Heart right ventricle (tissue), 16 donors: ENCODE measurements around the gene EIPR1. TPM values are rescaled to one million over a fixed set of nuclear protein-coding genes. Genes with fewer than 3 reads are reported as not detected.
A peak's percentile ranks its signal among the peaks of the same experiment; 100 is the strongest.

Source experiments
- ATAC-seq, 8 donors: fragments of 200-7000 bp; cut with Tn5 transposase; one replicate each; pipeline ENCODE4 v1.9.1; 2020; ENCODE audit warnings: mild to moderate bottlenecking in 8 of 8, moderate library complexity in 8 of 8, moderate number of reproducible peaks in 1 of 8
- DNase-seq, 2 donors: peaks; one replicate each; pipeline ENCODE4 v3.0.0-alpha.2; 2020
- H3K27ac ChIP-seq, 10 donors: fragments of 200-600 bp; sonication (generic) in 2 of 10; one replicate each; pipeline versions ENCODE4 v1.5.0 to v1.8.0; 2020 to 2022; ENCODE audit warnings: mild to moderate bottlenecking in 3 of 10
- H3K27me3 ChIP-seq, 7 donors: fragments of 200-600 bp; one replicate each; pipeline ENCODE4 v1.8.0; 2021 to 2022; ENCODE audit warnings: mild to moderate bottlenecking in 2 of 7
- H3K36me3 ChIP-seq, 9 donors: fragments of 200-600 bp; sonication (generic) in 1 of 9; one replicate each; pipeline versions ENCODE4 v1.5.0 to v1.8.0; 2020 to 2022; ENCODE audit warnings: mild to moderate bottlenecking in 2 of 9
- H3K4me1 ChIP-seq, 9 donors: fragments of 200-600 bp; sonication (generic) in 1 of 9; one replicate each; pipeline versions ENCODE4 v1.5.0 to v1.8.0; 2020 to 2022; ENCODE audit warnings: mild to moderate bottlenecking in 4 of 9
- H3K4me3 ChIP-seq, 10 donors: fragments of 200-600 bp; sonication (generic) in 2 of 10; one replicate each; pipeline versions ENCODE4 v1.5.0 to v1.8.0; 2020 to 2022; ENCODE audit warnings: mild to moderate bottlenecking in 7 of 10, moderate library complexity in 2 of 10
- H3K9me3 ChIP-seq, 11 donors: fragments of 200-600 bp in 10 of 11; sonication (generic) in 2 of 11; one replicate each; pipeline versions ENCODE4 v1.5.0 to v1.8.0; 2013 to 2022; ENCODE audit warnings: mild to moderate bottlenecking in 2 of 11, control low read depth in 1 of 11, moderate library complexity in 1 of 11
- CTCF ChIP-seq, 9 donors: fragments of 200-600 bp; sonication (generic) in 2 of 9; IDR thresholded peaks; one replicate each; pipeline versions ENCODE4 v1.5.0 to v1.8.0; 2021 to 2022; ENCODE audit warnings: antibody characterized with exemption in 9 of 9, mild to moderate bottlenecking in 5 of 9, moderate library complexity in 1 of 9
- WGBS, 2 donors: extraction: QIAGEN DNeasy Blood & Tissue Kit; methylation state at CpG; one replicate each; pipeline ENCODE4 v1.1.7; 2013; ENCODE audit warnings: inconsistent platforms in 1 of 2; 5-methylcytosine and 5-hydroxymethylcytosine counted together
- intact Hi-C, 10 donors: fragments of 100-400 bp; cut with DNase I; formaldehyde crosslinking; loops; one replicate each; pipeline versions ENCODE4 v1.11.1 to v1.14.2; 2022
- polyA plus RNA-seq, 2 donors: library from polyadenylated mRNA; stranded (reverse); fragments of 200-250 nt; gene quantifications; one replicate each; pipeline ENCODE4 v1.2.3, GENCODE V29; 2013
- total RNA-seq, 10 donors: library from RNA; stranded (reverse); fragmentation: NEBNext Ultra II Directional in 3 of 10; extraction: Animal tissue kit (Norgen Biotek cat#: 25700) in 3 of 10; gene quantifications; one replicate each; pipeline versions ENCODE4 v1.2.1 to v1.2.4, GENCODE V29; 2021 to 2023
- donor health status: Arrhythmogenic right ventricular cardiomyopathy.
- donor health status: ischemic (EF 13 %, LVEDD 7.1; RV severe dilation, severe dysfunction).
- donor health status: healthy with polysubstance abuse.
- donor health status: DM: no; HTN: yes; CAD: no.
- donor health status: DM: no; HTN: no; CAD: no.
- donor health status: ischemic (EF 25% LVEDD 6.9; RV normal size, moderate dysfunction).
- donor health status: ischemic (EF 25% LVEDD 5.7; RV mildly dilated, moderate dysfunction).
- donor health status: healthy.
- donor health status: DM: yes; HTN: yes; CAD: no.
- donor health status: Ischemic cardiomyopathy.
- donor health status: ischemic (EF 35%, LVEDD 5.7; RV mildly dilated, moderate dysfunction).
- donor health status: nonischemic (EF 11% LVEDD 7.7; RV severe dilation, severe dysfunction).
- donor health status: DM: yes; HTN: yes; CAD: no.
- donor health status: PGD.
- donor health status: ischemic (EF 29% LVEDD 5.4; RV normal size, mild dysfunction).
- donor health status: nonischemic (EF 23%, LVEDD 6.1; RV moderate dilation, normal function).

The EIPR1 gene
- total and polyA plus RNA-seq, 12 donors = 6.8 to 22.3 (median 12.0) TPM

GRCh38 chr2:3257166-3257565, 120.5 kb downstream of the EIPR1 start:
- TF ChIP-seq CTCF (IDR thresholded peaks at IDR 0.05) = no peak
- peaks cover 0 to 31% (median 0%) of the 10 kb centered on the region in 9 donors for H3K36me3 ChIP-seq
- no peak for DNase-seq
- no peak overlapping the region for H3K27ac ChIP-seq
- H3K27me3 ChIP-seq = no peaks in the 10 kb centered on the region
- H3K4me1 ChIP-seq = no peaks in the 10 kb centered on the region
- H3K9me3 ChIP-seq = no peaks in the 10 kb centered on the region
- no peak for ATAC-seq
- H3K4me3 ChIP-seq = no peak overlapping the region
- intact Hi-C loops = no loop called here
- WGBS, 2 donors = 91 to 94% methylated on average over 14 of the region's 14 CpGs

GRCh38 chr2:3256605-3257004, 121.0 kb downstream of the EIPR1 start:
- ATAC-seq (no peak), DNase-seq (no peak)
- Histone ChIP-seq H3K36me3 (peaks cover 0 to 31% (median 0%) of the 10 kb centered on the region in 9 donors), H3K27ac (no peak overlapping the region), H3K9me3 (no peaks in the 10 kb centered on the region), H3K27me3 (no peaks in the 10 kb centered on the region), H3K4me3 (no peak overlapping the region), H3K4me1 (no peaks in the 10 kb centered on the region)
- intact Hi-C loops = no loop called here
- WGBS, 2 donors = 93 to 97% methylated on average over 13 of the region's 13 CpGs
- no peak for TF ChIP-seq CTCF (IDR thresholded peaks at IDR 0.05)

- TF ChIP-seq CTCF (IDR thresholded peaks at IDR 0.05) = no peak
- H3K4me3 ChIP-seq = no peak overlapping the region
- WGBS, 2 donors = 97 to 98% methylated on average over 16 of the region's 16 CpGs
- ATAC-seq (no peak), DNase-seq (no peak)
- intact Hi-C loops = no loop called here
- no peaks in the 10 kb centered on the region for H3K4me1 ChIP-seq
- H3K27me3 ChIP-seq = no peaks in the 10 kb centered on the region
- H3K27ac ChIP-seq = no peak overlapping the region
- H3K36me3 ChIP-seq = peaks cover 0 to 31% (median 0%) of the 10 kb centered on the region in 9 donors
- H3K9me3 ChIP-seq = no peaks in the 10 kb centered on the region
These were observed 121.5 kb downstream of the EIPR1 start for GRCh38 chr2:3256157-3256556.

- peak in 3 of 8 donors; percentile 43 to 55 (median 47) for ATAC-seq
- H3K4me1 ChIP-seq = no peaks in the 10 kb centered on the region
- peaks cover 0 to 31% (median 0%) of the 10 kb centered on the region in 9 donors for H3K36me3 ChIP-seq
- no peak overlapping the region for H3K4me3 ChIP-seq
- 71 to 80% methylated on average over 10 of the region's 10 CpGs for WGBS, 2 donors
- TF ChIP-seq CTCF (IDR thresholded peaks at IDR 0.05) = no peak
- peaks cover 0 to 16% (median 7%) of the 10 kb centered on the region in 11 donors for H3K9me3 ChIP-seq
- intact Hi-C loops = no loop called here
- DNase-seq = no peak
- H3K27me3 ChIP-seq = no peaks in the 10 kb centered on the region
- H3K27ac ChIP-seq = no peak overlapping the region
These were observed 123.1 kb downstream of the EIPR1 start for GRCh38 chr2:3254442-3254941.
